Ovary (tissue), 3 donors: ENCODE results near the gene SEC14L2.

Source experiments
- CTCF ChIP-seq, 3 donors: fragments of 450-650 bp in 2 of 3; fragments of 200-600 bp in 1 of 3; IDR thresholded peaks; one replicate each; pipeline versions ENCODE4 v1.5.1 to v1.8.0; 2016 to 2022; ENCODE audit warnings: antibody characterized with exemption in 3 of 3, mild to moderate bottlenecking in 1 of 3
- EP300 ChIP-seq: sonication (generic); formaldehyde crosslinking; IDR thresholded peaks from one replicate; pipeline ENCODE4 v1.6.1; 2017; ENCODE audit warnings: antibody characterized with exemption
- POLR2A ChIP-seq: fragments of 450-650 bp; IDR thresholded peaks from one replicate; pipeline ENCODE4 v1.6.1; 2017; ENCODE audit warnings: antibody characterized with exemption, mild to moderate bottlenecking, moderate library complexity
- donor health status: DM: no; HTN: no; CAD: no.

DNA sequence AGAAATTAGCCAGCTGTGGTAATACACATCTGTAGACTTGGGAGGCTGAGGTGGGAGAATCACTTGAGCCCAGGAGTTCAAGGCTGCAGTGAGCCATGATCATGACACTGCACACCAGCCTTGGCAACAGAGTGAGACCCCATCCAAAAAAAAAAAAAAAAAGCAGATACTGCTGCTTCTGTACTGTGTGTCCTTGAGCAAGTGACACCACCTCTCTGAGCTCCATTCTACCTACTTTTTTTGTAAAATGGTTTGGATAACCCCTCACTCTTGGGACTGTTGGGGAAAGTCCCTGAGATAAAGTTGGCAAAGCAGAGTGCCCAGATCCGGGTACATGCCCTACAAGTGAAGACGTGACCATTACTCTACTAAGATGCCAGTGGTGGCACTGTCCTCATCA lies 72.3 kb downstream of the SEC14L2 start:
- TF ChIP-seq CTCF (IDR thresholded peaks at IDR 0.05) (no peak), POLR2A (no peak), EP300 (no peak)
